Stimulated activated naive CD4-positive, alpha-beta T cell treated with Interleukin-2 at 50 U/mL for 16 hours (primary cell): ENCODE results near the gene DLG2.

ENCODE experiments used
- DNase-seq: peaks from one replicate; lab custom pipeline; 2025; lab: John Stamatoyannopoulos, UW

DLG2 gene

DNA sequence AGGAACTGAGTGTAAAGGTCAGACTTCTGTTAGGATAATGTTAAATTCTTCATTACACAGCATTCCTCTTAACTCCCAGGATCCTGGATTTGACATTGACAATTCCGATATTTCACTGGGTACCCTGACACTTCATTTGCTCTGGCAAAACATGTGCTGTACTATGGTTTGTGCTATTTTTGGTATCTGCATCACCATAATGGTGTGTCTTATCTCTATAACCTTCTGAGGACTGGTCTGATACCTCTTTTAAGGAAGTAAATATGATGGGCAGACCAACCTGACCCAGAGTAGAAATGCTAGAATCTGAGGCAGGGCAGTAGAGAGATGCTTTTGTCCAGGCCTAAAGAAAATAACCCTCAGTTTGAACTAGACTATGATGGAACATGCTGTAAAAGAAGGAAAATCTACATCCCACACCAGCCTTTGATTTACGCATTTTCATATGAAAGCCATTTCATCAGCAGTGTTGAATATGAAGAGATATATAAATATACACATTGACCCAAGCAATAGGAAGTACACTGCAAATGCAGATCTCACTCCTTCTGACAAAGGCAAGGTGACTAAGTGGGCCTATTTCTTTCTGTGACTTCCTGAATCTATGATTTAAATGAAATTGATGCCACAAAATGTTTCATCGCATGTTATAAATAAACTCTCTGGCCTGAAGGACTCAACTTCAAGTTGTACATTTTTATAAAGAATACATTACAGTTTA lies 966.7 kb downstream of the DLG2 start:
- DNase-seq: no peak

DNA sequence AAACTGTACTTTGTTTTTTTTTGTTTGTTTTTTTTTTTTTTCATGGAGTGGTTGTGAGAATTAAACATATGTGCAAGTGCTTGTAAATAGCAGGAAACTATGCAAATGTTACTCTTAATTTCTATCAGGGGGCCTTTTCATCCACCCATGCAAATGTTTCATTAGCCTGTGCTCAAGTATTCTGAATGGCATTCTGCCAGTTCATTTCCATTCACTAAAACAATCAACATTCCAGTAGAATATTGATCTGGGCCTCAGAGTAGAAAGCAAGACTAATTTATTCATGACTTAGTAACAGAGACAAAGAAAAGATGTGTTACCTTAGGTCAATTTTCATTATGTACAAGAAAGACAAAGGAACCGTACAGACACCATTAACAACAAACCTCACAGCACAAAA lies 971.4 kb downstream of the DLG2 start:
- no peak for DNase-seq

DNA sequence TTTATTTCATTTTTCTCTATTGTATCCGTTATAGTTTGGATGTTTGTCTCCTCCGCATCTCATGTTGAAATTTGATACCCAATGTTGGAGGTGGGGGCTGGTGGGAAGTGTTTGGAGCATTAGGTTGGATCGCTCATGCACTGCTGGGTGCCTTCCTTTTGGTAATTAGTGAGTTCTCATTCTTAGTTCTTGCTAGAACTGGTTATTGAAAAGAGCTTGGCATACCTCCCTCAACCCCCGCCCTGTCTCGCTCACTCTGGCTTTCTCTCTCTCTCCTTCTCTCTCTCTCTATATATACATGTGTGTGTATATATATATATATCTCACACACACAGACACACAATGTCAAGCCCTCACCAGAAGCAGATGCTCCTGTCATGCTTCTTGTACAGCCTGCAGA lies 978.7 kb downstream of the DLG2 start:
- DNase-seq: no peak

DNA sequence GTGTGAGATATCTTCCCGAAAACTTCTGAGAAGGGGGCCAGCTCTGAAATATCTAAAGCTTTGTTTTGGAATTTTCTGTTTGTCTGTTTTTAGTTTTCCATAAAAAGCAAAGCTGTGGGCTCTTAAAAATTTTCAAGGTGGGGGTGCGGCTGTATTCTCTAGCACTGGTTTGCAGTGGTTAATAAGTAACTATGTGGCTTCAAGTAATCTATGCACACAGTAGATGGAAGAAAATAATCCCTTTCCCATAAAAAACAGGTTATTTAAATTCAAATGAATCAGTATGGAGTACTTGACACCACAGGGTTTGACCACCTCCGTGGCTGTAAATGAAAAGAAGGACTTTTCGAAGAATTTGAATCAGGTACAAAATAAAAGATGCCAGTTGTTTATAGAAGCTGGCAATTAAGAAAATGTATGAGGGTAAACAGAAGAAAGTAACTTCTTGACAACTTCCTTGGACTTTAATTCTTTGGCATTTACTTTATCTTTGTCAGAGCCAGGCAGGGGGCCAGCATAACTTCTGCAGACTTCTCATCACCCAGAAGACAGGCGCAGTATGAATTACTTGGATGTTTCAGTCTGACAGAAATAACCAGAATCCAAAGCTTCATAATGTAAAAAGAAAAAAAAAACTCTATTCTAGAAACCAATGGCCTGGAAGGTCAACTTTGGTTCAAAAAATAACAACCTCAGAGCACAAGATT lies 981.0 kb downstream of the DLG2 start:
- no peak for DNase-seq

DNA sequence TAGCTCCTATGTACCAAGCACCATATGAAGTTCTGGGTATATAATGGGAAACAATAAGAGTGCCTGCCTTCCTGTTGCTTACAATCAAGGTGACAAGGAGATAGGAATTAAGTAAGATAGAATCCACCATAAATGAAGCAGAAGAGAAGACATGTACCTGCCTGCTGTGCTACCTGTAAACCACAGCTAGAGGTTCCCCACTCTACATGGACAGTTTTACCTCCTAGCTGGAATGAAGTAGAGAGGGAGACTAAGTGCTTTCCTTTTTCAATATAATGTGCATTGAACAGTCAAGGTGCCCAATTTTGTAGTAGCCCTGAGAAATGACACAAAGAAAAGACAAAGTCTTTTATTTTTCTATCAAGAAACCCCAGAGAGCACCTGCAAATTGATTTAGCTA lies 984.6 kb downstream of the DLG2 start:
- DNase-seq: no peak

DNA sequence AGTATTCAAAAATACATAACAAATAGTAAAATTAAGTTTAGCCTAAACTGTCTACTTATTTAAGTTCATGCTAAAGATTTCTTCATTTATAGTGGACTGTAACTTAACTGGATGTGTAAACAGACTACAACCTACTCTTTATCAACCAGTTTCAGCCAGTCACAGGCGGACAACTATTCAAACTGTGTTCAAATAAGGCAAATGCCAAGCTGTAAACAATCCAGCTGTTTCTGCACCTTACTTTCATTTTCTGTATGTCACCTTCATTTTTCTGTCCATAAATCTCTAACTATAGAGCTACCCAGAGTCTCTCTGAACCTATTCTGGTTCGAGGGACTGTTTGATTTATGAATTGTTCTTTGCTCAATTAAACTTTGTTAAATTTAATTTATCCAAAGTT lies 992.8 kb downstream of the DLG2 start:
- no peak for DNase-seq

DNA sequence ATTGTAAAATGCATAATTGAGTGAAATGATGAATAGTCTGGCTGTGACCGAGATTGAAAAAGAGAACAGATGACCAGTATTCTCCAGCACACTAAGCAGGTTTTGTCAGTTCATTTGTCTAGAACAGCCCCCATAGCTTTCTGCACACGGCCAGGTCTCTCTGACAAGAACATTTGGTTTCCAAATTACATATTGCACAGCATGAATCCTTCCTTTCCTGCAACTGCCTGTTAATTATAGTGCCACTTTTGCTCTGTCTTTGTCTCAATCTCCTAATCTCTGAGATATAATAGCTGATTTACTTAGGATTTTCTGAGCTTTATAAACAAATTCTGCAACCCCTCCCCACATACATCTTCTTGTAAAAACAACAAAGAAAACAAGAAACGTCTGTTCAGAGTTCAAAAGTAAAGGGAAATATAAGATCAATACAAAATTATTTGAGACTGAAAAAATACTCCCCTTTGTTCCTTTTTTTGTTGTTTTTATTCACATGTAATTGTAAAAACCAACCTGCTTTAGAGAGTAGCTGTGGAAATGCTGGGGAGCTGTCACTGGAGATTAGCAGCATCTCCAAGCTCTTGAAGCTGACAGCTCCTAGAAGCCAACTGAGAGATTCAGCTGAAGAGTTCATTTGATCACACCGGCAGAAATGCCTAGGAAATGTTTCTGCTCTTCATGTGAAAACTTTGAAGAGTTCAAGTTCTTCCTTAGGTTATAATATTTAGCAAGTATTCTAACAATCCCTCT lies 998.1 kb downstream of the DLG2 start:
- DNase-seq: no peak

DNA sequence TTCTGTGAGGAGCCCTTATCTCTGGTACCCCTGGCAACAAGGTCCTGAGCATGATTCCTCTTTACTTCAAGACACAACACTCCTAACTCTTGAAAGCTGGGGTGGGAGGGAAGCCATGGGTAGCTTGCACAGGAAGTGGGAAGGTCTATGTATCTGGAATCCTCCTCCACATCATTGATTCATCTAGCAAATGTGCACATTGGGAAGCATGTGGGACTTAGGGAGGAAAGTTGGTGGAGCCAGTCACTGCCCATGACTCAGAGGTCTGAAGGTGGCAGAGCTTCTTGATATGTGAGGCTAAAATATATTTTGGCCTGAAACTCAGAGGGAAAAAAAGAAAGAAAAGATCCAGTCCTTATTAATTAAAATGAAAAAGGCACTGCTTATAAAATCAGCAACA lies 1000.9 kb downstream of the DLG2 start:
- DNase-seq: no peak

DNA sequence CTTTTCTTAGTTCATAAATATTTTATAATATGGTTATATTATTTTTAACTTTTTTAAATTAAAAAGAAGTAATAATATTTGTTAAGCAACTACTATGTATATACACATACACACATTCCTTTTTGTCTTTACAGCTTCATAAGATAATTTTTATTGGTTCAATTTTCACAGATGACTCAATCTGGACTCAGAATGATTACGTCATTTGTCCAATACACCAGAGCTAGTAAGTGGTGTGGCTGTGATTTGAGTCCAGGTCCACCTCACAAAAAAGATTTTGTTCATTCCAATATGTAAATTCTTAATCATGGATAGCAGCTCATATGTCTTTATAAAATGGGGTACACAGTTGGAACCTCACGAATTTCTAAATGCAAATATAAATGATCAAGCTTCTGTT lies 1014.5 kb downstream of the DLG2 start:
- no peak for DNase-seq

DNA sequence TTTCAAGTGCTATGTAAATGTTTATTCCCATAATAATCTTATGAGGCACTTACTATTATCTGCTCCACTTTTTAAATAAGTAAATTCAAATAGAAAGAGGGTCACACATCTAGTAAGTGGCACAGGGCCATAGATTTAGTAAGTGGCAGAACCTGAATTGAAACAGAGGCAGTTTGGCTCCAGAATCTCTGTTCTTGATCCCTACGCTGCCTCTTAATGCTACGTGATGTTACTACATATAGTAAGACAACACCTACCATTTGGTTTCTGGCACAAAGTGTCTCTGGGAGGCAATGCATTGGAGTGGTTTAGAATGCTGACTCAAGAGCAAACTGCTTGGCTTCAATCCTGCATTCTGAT lies 1018.3 kb downstream of the DLG2 start:
- no peak for DNase-seq

DNA sequence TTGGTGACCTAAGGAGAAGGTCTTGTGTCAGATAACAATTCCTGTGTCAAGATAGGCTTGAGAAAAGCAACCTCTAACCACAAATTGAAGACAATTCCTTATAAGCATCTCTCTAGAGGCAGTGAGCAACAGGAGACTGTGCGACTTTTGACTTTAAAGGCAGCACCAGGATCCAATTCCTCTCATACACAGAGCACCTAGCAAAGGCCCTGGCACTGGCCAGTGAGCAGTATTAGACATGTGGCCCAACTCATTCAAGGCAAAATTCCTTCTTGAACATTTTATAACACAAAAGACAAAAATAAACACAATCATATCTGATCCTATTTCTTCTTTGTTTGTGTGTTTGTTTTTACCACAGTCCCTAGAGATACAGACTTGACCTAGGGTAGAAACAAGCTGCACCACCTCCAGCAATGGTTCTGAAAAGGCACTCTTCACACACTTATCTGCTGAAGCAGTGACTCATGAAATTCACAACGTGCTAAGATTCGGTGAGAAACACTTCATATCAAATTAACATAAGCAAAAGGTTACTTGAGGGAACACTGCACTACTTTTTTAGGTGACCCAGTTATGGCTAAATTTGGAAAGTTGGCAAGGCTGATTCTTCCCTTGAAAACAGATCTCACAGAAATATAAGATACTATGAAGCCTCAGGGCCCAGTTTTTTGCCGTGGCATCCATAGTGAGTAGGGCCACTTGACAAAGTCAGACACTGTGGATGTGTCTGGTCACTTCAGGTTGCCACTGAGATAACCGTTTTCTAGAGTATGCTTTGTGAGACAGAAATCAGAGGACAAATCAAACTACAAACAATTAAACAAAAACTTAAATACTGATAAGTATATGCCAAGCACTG lies 1018.9 kb downstream of the DLG2 start:
- no peak for DNase-seq

DNA sequence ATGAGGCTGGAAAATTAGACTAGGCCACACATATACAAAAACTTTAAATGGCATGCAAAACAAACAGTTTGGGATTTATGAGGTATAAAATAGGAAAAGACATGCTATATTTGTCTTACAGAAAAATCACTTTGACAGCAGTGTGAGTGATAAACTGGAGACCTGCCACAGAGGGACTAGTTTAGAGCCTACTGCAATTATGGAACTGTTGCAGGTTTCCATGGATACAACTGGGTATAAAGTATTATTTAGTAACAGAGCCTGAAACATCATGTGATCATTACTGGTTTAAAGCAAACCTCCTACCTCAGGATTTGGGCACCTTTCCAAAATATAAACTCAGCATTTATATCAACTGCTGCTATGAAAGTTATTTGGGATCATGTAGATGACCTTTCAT lies 1032.5 kb downstream of the DLG2 start:
- no peak for DNase-seq

DNA sequence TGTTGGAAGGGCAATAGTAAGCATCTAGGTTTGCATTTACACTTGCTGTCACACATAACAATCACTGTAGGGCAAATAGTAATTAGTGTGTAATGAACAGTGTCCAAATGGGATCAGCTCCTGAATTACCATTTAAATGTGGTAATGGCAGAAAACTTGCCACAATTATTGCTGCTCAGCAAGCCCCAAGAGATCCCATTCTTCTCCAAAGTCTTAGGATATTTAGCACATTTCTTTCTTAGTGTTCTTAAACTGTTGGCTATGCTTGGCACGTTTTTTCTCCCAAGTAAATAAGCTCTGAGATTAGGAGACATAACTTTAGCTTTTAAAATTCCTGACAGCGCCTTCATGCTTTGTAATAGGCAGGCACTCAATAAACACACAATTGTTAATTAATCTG lies 1037.0 kb downstream of the DLG2 start:
- no peak for DNase-seq

DNA sequence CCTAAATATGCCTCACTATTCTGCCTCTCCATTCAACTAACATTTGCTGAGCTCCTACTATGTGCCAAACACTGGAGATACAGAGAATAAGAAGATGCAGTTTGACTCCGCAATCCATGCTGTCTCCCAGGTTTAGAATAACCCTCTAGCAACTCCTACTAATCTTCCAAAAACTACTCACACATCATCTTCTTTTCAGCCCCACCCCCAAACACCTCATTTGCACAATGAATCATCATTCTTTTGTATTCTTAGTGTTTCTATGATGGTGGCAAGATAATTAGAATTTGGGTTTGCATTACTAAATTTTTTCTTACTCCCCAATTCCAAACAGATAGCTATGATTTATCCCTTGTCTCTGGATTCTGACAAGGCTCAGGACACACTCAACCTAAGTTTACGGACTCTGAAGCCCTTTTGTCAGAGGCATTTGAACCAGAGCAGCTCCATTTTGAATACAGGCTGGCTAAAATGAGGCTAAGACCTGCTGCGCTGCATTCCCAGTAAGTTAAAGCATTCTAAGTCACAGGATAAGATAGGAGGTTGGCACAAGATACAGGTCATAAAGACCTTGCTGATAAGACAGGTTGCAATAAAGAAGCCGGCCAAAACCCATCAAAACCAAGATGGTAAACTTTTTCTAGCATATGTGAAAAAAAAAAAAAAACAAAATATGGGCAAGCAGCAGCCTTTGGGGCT lies 1038.9 kb downstream of the DLG2 start:
- no peak for DNase-seq

DNA sequence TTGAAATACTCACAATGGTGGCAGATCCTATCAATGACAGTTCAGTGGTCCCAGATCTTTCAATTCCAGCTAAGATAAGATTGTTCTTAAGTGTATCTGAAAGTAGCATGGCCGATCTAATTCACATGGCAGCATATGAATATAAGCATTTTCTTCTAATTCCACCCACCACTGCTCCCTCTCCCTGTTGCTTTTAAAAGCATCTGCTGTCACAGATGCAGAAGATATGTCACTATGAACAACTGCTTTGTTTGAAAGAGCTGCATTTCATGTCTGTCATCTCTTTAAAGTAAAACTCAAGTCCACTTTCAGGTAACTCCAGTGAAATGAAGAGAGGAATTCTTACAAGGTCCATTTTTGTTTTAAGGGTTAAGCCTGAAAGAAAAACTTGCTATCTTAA lies 1044.0 kb downstream of the DLG2 start:
- DNase-seq: no peak

DNA sequence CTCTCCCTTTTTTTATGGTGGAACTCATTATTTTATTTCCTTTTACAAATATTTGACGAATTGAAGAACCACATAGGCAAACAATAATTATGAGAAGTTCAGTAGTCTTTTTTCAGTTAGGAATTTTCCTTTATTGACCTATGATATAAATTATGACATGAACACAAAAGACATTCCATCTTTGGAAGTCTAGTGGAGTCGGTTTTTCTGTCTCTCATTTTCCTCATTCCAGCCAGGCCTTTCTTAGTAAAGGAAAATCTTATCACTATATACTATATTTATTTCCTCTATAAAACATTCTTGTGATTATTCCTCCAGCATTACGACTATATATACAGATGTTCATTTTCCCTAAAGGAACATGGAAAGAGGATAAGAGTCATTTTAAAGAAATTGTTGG lies 1046.1 kb downstream of the DLG2 start:
- DNase-seq: no peak

DNA sequence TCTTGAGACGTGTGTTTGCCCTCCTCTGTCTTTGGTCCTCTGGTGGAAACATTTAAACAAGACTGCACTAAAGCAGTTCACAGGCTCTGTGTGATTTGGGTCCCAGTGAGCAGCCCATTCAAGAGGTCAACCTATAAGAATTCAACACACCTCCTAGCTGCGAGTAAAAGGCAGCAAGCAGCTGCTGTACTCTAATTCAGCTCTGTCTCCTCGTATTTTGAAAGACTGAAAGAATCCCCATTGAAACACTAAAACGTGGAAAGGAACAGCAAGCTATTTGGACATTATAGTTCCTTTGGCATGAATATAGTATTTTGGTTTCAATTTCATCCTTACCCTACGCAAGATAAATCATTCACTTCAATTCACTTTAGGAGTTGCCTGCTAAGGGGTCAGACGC lies 1046.7 kb downstream of the DLG2 start:
- no peak for DNase-seq

DNA sequence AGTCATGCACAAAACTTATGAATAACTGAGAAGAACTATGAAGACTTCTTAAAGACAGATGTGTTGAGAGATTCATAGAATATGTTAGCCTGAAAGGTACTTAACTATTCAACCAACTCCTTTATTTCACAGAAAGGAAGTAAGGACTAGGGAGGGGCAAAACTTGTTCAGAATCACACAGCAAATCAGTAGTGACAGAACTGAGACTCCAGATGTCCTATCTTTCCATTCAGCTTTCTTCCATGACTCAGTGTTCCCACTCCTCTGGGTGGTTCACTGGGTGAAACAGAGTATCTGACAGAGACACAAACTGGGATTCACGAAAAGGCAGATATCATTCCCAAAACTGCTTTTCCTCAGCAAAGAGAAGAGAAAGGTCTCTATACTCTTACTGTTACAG lies 1053.3 kb downstream of the DLG2 start:
- DNase-seq: no peak

DNA sequence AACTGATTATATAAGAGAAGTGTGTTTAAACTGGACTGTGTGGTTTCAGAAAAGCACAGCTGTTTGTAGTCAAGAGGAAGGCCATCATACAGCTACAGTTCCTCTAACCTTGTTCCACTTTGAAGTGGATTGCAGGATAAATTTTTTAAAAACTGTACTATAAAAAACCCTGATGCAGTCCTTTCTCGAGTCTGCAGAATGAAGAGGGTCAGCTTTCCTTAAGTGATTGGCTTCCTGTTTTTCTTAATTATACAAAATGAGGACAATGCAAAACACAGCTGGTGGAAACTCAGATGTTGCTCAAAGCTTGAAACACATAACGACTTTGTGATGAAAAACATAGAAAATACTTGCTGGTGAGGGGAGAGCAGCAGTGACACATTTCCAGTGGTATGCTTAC lies 1060.5 kb downstream of the DLG2 start:
- no peak for DNase-seq

DNA sequence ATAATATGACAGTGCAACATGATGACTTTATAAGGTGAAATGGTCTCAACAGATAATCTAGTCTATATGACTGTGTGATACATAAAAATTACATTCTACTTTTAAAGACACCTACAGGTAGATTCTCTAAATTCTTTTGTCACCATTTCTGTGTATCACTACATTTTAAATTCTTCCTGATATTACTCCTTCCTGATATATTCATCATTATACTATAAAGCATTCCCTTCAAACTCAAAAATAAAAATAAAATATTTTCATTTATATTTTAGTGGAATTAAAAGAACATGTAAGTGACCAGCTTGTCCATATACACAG lies 1062.3 kb downstream of the DLG2 start:
- DNase-seq: no peak

DNA sequence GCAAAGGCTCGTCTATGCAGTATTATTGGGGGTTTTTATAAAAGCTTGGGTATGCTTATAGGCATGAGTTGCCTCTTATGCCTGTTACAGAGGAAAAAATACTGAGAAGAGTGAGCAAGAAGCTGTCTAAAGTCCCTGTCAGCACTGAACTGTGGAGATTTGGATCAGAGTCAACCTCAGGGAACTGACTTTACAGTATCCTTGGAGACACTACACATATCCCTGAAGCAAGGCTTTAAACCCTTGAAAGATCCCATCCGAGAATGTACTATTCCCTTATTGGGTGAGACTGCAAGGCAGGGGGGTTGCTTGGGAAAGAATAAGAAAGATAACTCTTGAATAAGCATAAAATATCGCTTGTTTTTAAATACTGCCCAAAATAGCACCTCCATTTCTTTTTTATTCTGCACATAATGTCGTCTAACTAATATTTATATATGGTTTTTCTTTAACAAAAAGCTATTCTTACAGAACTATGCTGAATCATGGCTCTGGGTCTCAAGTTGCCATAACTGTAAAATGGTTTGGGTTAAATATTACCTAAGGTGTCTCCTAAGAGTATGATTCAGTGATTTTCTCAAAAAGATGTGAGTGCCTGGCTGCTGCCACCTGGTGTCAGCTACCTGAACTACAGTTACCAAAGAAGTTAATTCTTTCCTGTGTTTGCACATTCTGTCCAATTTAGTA lies 1062.8 kb downstream of the DLG2 start:
- no peak for DNase-seq
